ENCODE measurements around the gene SOS2. TPM values are rescaled to one million over a fixed set of nuclear protein-coding genes. Genes with fewer than 3 reads are reported as not detected.
"Not testable (repeated sequence)": the region's sequence is repeated elsewhere in the genome, so short reads cannot be mapped to it uniquely, and the experiment has no call there.

Gene SOS2
- total RNA-seq, 2 experiments from 2014 or later = 18.9 to 20.1 TPM

DNA sequence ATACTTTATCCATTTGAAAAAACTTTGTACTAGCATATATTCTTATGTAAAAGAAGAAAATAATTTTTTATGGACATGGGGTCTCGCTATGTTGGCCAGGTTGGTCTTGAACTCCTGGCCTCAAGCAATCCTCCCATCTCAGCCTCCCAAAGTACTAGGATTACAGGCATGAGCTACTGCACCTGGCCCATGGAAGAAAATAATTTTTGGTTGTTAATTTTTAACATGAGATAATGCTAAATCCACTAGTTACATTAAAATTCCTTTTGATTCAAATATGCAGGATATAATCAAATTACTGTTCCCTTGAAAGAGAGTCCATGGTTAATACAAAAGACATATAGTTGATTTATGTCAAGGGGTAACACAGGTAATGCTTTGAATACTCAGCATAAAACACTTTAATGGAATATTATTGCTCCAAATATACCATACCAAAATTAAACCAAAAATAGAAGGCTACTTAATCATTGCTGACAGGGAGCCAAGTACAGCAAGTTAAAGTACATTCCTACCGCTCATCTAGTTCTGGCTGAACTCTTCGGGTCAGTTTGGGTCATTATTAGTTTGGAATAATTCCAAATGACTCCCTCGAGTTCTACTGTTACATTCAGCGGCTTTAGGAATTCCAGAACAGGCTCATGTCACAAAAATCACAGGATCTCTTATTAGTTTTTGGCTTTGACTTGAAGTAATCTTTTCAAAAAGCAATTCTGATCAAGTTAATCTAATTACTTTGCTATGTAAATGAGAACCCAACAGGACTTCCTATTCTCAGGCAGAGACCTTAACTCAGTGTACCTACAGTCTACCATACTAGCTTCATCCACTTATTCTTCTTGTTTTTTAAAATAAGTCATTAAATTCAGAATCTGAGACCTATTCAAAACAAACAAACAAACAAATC lies 6.1 kb downstream of the SOS2 start:
- ChIA-PET CTCF (no interaction called here), POLR2A (no interaction called here)
- Mint-ChIP-seq H3K27ac (no peak overlapping the region), H3K4me1 (ENCODE audit: low read depth) (peaks cover 43% of the 10 kb centered on the region), H3K9me3 (ENCODE audit: insufficient read depth) (peaks cover 4% of the 10 kb centered on the region), H3K36me3 (ENCODE audit: low read depth) (peaks cover 19% of the 10 kb centered on the region), H3K27me3 (ENCODE audit: low read depth) (no peaks in the 10 kb centered on the region), H3K4me3 (no peak overlapping the region)
- DNase-seq (no peak), ATAC-seq (no peak)

DNA sequence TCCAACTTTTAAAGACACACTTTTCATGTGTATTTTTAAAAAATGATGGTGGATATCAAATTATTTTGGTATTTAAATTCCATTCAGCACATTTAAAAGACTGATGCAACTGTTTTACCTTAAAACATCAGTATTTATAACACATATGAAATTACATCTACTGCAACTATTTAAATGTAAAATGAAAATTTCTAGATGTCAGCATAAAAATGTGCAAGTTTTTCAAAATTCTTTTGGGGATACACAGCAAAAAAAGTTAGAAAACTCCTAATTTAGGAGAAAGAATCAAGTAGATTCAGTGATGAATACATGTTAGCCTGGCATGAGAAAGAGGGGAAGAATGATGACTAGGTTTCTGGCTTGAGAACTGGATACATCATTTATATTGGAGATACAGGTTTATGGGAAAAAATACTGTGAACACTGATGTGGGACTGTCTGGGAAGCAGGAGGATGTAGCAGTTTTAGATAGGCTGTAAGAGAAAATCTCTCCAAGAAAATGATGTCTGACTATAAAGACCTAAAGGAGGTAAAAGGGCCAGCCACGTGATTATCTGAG lies 9.2 kb downstream of the SOS2 start:
- H3K9me3 Mint-ChIP-seq (ENCODE audit: insufficient read depth) = no peaks in the 10 kb centered on the region
- H3K4me1 Mint-ChIP-seq (ENCODE audit: low read depth) = peaks cover 27% of the 10 kb centered on the region
- no peak for DNase-seq
- ChIA-PET CTCF (no interaction called here), POLR2A (no interaction called here)
- peaks cover 11% of the 10 kb centered on the region for H3K36me3 Mint-ChIP-seq (ENCODE audit: low read depth)
- ATAC-seq = no peak
- no peak overlapping the region for H3K4me3 Mint-ChIP-seq
- H3K27ac Mint-ChIP-seq = no peak overlapping the region
- no peaks in the 10 kb centered on the region for H3K27me3 Mint-ChIP-seq (ENCODE audit: low read depth)

DNA sequence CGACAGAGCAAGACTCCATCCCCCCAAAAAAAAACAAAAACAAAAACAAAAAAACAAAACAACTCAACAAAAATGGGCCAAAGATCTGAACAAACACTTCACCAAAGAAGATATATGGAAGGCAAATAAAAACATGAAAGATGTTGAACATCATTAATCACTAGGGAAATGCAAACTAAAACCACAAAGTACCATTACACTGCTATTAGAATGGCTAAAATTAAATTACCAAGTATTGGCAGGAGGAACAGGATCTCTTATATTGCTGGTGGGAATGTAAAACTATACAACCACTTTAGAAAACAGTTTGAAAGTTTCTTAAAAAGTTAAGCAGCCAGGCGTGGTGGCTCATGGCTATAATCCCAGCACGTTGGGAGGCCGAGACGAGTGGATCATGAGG lies 12.9 kb downstream of the SOS2 start:
- ChIA-PET CTCF (no interaction called here), POLR2A (no interaction called here)
- Mint-ChIP-seq H3K27ac (no peak overlapping the region), H3K4me3 (no peak overlapping the region), H3K36me3 (ENCODE audit: low read depth) (peaks cover 11% of the 10 kb centered on the region), H3K4me1 (ENCODE audit: low read depth) (peaks cover 10% of the 10 kb centered on the region), H3K27me3 (ENCODE audit: low read depth) (no peaks in the 10 kb centered on the region), H3K9me3 (ENCODE audit: insufficient read depth) (no peaks in the 10 kb centered on the region)
- ATAC-seq (no peak), DNase-seq (no peak)

DNA sequence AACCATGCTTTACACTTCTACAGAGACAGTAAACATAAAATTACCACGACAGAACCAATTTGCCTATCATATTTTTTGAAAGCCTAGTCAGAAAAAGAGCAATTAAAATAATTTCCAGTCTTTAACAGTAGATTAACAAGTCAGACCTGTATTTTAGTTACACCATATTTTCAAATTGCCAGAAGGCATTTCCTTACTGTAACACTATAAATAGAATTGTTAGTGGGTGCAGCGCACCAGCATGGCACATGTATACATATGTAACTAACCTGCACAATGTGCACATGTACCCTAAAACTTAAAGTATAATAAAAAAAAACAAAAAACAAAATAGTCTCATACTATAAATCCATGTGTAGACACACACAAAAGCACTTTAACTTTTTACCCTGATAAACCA lies 16.0 kb downstream of the SOS2 start:
- H3K9me3 Mint-ChIP-seq (ENCODE audit: insufficient read depth) = no peaks in the 10 kb centered on the region
- no peaks in the 10 kb centered on the region for H3K27me3 Mint-ChIP-seq (ENCODE audit: low read depth)
- POLR2A ChIA-PET = interaction anchor here (0.8 kb wide), 1 partner anchor 82 kb away, joined by 3 read pairs; no protein-coding TSS in a partner anchor
- DNase-seq = no peak
- no peaks in the 10 kb centered on the region for H3K4me1 Mint-ChIP-seq (ENCODE audit: low read depth)
- no peaks in the 10 kb centered on the region for H3K36me3 Mint-ChIP-seq (ENCODE audit: low read depth)
- no peak overlapping the region for H3K27ac Mint-ChIP-seq
- CTCF ChIA-PET = no interaction called here
- ATAC-seq = no peak
- no peak overlapping the region for H3K4me3 Mint-ChIP-seq

DNA sequence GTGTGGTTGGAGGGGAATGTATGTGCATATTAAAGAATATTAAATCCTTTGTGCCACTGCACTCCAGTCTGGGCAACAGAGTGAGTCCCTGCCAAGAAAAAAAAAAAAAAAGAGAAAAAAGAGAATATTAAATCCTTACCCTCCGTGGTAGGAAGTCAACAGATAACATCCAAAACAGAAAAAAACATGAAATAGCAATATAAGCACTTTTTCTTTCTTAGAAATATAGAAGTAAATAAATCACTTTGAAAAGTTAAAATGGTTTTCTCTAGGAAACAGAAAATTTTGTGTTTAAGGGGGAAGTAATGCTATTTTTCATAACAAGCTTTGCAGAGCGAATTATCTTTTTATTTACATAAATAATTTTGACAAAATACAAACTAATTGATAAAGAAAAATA lies 17.6 kb downstream of the SOS2 start:
- DNase-seq (no peak), ATAC-seq (no peak)
- Mint-ChIP-seq H3K4me3 (no peak overlapping the region), H3K27ac (no peak overlapping the region), H3K27me3 (ENCODE audit: low read depth) (no peaks in the 10 kb centered on the region), H3K4me1 (ENCODE audit: low read depth) (no peaks in the 10 kb centered on the region), H3K9me3 (ENCODE audit: insufficient read depth) (no peaks in the 10 kb centered on the region), H3K36me3 (ENCODE audit: low read depth) (no peaks in the 10 kb centered on the region)
- POLR2A ChIA-PET = no interaction called here
- CTCF ChIA-PET = no interaction called here

DNA sequence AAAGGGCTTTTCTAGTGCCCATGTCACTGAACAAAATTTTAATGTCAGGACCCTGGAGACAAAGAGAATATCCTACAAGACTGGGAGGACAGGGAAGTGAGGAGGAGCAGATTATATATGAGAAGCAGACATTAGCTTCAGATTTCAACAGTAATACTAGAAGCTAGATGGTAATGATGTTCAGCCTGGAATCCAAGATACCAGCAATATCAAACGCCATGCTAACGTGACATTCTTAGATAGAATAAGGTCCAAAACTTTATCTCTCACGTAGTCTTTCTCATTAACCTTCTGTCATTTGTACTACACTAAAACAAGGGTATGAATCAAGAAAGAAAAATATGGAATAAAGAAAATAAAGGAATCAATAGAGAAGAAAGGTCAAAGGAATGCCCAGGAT lies 18.7 kb downstream of the SOS2 start:
- H3K4me1 Mint-ChIP-seq (ENCODE audit: low read depth) = no peaks in the 10 kb centered on the region

DNA sequence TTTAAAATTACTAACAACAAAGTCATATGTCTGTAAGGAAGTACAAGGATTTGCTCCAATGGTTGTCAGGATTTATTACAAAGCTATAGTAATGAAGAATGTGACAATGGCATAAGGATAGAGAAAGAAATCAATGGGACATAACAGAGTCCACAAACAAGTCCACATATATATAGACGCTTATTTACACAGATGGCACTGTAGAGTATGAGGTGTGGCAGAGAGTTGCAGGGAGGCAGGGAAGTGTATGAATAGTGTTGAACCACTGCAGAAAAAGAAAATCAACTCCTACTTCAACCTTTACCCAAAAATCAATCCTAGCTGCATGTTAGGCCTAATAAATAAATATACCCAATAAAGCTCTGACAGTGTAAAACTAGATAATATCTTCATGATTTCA lies 21.3 kb downstream of the SOS2 start:
- no peak overlapping the region for H3K4me3 Mint-ChIP-seq
- no peaks in the 10 kb centered on the region for H3K27me3 Mint-ChIP-seq (ENCODE audit: low read depth)
- ChIA-PET POLR2A (no interaction called here), CTCF (interaction anchor here (0.7 kb wide), 1 partner anchor 51 kb away, joined by 3 read pairs; no protein-coding TSS in a partner anchor)
- no peak for DNase-seq
- no peaks in the 10 kb centered on the region for H3K36me3 Mint-ChIP-seq (ENCODE audit: low read depth)
- ATAC-seq = no peak
- H3K27ac Mint-ChIP-seq = no peak overlapping the region
- H3K4me1 Mint-ChIP-seq (ENCODE audit: low read depth) = no peaks in the 10 kb centered on the region
- no peaks in the 10 kb centered on the region for H3K9me3 Mint-ChIP-seq (ENCODE audit: insufficient read depth)

More for the DNA sequence above, 18.7 kb downstream of the SOS2 start:
- ATAC-seq (no peak), DNase-seq (no peak)
- ChIA-PET CTCF (no interaction called here), POLR2A (no interaction called here)
- Mint-ChIP-seq H3K27me3 (ENCODE audit: low read depth) (no peaks in the 10 kb centered on the region), H3K36me3 (ENCODE audit: low read depth) (no peaks in the 10 kb centered on the region), H3K9me3 (ENCODE audit: insufficient read depth) (no peaks in the 10 kb centered on the region), H3K4me3 (no peak overlapping the region), H3K27ac (no peak overlapping the region)

DNA sequence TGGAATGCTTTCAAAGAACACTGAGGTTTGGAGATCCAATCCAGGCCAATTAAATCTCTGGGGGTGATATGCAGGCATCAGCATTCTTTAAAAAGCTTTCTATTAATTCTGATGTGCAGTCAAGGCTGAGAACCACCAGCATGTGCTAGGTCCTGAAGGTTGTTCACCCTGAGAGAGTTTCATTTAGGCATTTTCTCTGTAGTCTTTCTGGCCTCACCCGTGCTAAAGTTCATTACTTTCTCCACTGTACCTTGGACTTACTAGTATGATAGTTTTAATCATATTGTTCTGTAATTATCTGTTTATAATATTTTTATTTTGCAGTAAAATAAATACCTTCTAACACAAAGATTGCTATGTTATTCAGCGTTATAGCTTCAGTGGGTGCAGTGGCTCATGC lies 32.9 kb downstream of the SOS2 start:
- H3K36me3 Mint-ChIP-seq (ENCODE audit: low read depth) = peaks cover 6% of the 10 kb centered on the region
- DNase-seq (no peak), ATAC-seq (no peak)
- no peak overlapping the region for H3K27ac Mint-ChIP-seq
- no peak overlapping the region for H3K4me3 Mint-ChIP-seq
- ChIA-PET CTCF (no interaction called here), POLR2A (no interaction called here)
- no peaks in the 10 kb centered on the region for H3K27me3 Mint-ChIP-seq (ENCODE audit: low read depth)
- H3K4me1 Mint-ChIP-seq (ENCODE audit: low read depth) = no peaks in the 10 kb centered on the region
- no peaks in the 10 kb centered on the region for H3K9me3 Mint-ChIP-seq (ENCODE audit: insufficient read depth)

DNA sequence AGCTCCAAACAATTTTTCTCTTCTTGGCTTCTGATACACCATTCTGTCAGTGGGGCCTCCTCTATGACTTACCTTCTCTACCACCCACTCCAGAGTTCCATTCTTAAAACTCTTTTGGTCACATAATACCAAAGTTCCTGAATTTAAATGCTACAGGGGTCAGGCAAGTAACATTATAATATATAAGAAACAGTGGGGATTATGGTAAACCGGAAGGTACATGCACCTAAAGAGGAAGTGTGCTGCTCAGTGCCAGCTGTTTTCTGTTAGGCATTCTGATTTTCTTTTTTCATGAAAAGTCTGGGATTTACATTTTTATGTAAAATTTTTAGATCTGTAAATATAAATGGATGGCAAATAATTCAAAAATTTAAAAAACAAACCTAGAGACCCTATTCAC lies 39.9 kb downstream of the SOS2 start:
- Mint-ChIP-seq H3K4me1 (ENCODE audit: low read depth) (no peaks in the 10 kb centered on the region), H3K4me3 (no peak overlapping the region), H3K36me3 (ENCODE audit: low read depth) (peaks cover 6% of the 10 kb centered on the region), H3K27ac (no peak overlapping the region), H3K9me3 (ENCODE audit: insufficient read depth) (no peaks in the 10 kb centered on the region), H3K27me3 (ENCODE audit: low read depth) (no peaks in the 10 kb centered on the region)
- DNase-seq = no peak
- no peak for ATAC-seq
- ChIA-PET CTCF (no interaction called here), POLR2A (no interaction called here)

DNA sequence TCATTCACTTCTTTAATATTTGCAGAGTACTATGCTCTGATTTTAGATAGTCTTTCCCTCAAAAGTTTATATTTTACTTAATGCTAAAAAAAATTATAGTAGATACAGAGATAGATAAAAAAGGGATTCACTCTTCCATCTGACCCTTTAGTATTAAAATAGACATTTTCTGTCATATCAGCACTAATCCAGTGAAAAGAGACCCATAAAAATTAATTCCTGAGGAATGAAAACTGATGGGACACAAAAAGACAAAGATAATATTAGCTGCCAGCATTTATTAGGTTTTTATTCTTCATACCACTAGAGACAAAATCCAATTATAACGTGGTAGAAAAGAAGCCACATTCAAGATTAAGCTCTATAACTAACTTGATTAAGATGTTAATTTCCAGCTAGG lies 45.3 kb downstream of the SOS2 start:
- no peaks in the 10 kb centered on the region for H3K4me1 Mint-ChIP-seq (ENCODE audit: low read depth)
- H3K4me3 Mint-ChIP-seq = no peak overlapping the region
- POLR2A ChIA-PET = no interaction called here
- peaks cover 12% of the 10 kb centered on the region for H3K36me3 Mint-ChIP-seq (ENCODE audit: low read depth)
- DNase-seq (no peak), ATAC-seq (no peak)
- H3K27ac Mint-ChIP-seq = no peak overlapping the region
- CTCF ChIA-PET = interaction anchor here (0.6 kb wide), 1 partner anchor 172 kb away, joined by 3 read pairs; no protein-coding TSS in a partner anchor
- H3K27me3 Mint-ChIP-seq (ENCODE audit: low read depth) = no peaks in the 10 kb centered on the region
- no peaks in the 10 kb centered on the region for H3K9me3 Mint-ChIP-seq (ENCODE audit: insufficient read depth)

DNA sequence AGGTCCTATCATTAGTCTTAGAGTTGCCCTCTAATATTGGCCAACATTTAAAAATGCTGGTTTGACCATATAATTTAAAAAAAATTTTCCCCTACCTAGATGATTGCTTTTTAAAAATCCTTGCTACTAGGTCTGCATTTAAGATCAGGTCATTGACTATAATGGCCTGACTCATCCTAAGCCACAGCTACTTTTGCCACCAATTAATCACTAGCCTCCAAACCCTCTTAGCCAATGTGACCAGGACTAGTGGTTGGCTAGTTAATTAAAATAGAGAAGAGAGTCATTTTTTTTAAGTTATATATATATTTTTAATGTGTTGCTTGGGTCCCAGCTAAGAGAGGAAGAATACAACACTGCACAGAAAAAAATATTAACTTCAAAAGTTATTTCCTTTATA lies 57.5 kb downstream of the SOS2 start:
- Mint-ChIP-seq H3K27ac (no peak overlapping the region), H3K4me1 (ENCODE audit: low read depth) (no peaks in the 10 kb centered on the region), H3K4me3 (no peak overlapping the region), H3K27me3 (ENCODE audit: low read depth) (no peaks in the 10 kb centered on the region), H3K9me3 (ENCODE audit: insufficient read depth) (no peaks in the 10 kb centered on the region), H3K36me3 (ENCODE audit: low read depth) (peaks cover 14% of the 10 kb centered on the region)
- DNase-seq (no peak), ATAC-seq (no peak)
- POLR2A ChIA-PET = no interaction called here
- CTCF ChIA-PET = no interaction called here

DNA sequence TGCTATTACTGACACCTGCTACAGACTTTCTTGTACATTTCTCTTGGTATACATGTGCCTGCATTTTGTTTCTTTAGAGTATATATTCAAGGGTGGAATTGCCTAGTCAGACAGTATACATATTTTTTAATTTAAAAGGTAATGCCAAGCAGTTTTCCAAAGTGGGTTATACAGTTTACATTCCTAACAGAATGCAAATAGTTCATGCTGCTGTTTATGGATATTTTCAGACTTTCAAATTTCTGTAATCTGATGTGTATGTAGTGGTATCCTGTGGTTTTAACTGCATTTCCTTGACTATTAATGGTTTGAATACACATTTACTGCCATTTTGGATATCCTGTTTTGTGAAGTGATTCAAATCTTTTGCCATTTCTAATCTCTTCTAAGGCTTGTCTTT lies 59.5 kb downstream of the SOS2 start:
- no peak overlapping the region for H3K4me3 Mint-ChIP-seq
- POLR2A ChIA-PET = no interaction called here
- H3K4me1 Mint-ChIP-seq (ENCODE audit: low read depth) = no peaks in the 10 kb centered on the region
- peaks cover 6% of the 10 kb centered on the region for H3K36me3 Mint-ChIP-seq (ENCODE audit: low read depth)
- no peaks in the 10 kb centered on the region for H3K27me3 Mint-ChIP-seq (ENCODE audit: low read depth)
- ATAC-seq (no peak), DNase-seq (no peak)
- H3K9me3 Mint-ChIP-seq (ENCODE audit: insufficient read depth) = no peaks in the 10 kb centered on the region
- CTCF ChIA-PET = no interaction called here
- no peak overlapping the region for H3K27ac Mint-ChIP-seq

DNA sequence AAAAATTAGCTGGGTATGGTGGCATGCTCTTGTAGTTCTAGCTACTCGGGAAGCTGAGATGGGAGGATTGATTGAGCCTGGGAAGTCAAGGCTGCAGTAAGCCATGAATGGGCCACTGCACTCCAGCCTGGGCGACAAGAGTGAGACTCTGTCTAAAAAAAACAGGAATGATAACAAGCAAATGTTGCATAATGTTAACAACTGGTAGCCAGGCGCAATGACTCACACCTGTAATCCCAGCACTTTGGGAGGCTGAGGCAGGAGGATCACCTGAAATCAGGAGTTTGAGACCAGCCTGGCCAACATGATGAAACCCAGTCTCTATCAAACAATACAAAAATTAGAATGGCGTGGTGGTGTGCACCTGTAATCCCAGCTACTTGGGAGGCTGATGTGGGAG lies 64.0 kb downstream of the SOS2 start:
- H3K27me3 Mint-ChIP-seq (ENCODE audit: low read depth); H3K4me3 Mint-ChIP-seq; CTCF ChIA-PET; DNase-seq; ATAC-seq; POLR2A ChIA-PET; H3K27ac Mint-ChIP-seq; H3K9me3 Mint-ChIP-seq (ENCODE audit: insufficient read depth); H3K4me1 Mint-ChIP-seq (ENCODE audit: low read depth); H3K36me3 Mint-ChIP-seq (ENCODE audit: low read depth): not testable (repeated sequence)
